Central memory CD8-positive, alpha-beta T cell (primary cell): ENCODE results near the gene MED22.
"Not testable (repeated sequence)": the region's sequence is repeated elsewhere in the genome, so short reads cannot be mapped to it uniquely, and the experiment has no call there.

Source experiments
- ATAC-seq: fragments of 150-1000 bp; cut with Tn5 transposase; replicated peaks from 2 replicates; pipeline ENCODE4 v1.10.0; 2022; ENCODE audit warnings: mild to moderate bottlenecking, moderate FRiP score, moderate number of reproducible peaks; ENCODE audit not compliant: poor library complexity, severe bottlenecking; ENCODE audit errors: extremely low read depth
- DNase-seq, 2 donors: peaks; one replicate each; pipeline ENCODE4 v3.0.0; 2021; ENCODE audit warnings: low spot score in 2 of 2
- H3K27ac Mint-ChIP-seq: one replicate; pipeline ENCODE4 v1.8.0; 2022; ENCODE audit warnings: low read depth, mild to moderate bottlenecking, moderate library complexity, mixed read lengths
- H3K27me3 Mint-ChIP-seq: one replicate; pipeline ENCODE4 v1.8.0; 2022; ENCODE audit warnings: mixed read lengths
- H3K36me3 Mint-ChIP-seq: one replicate; pipeline ENCODE4 v1.8.0; 2022; ENCODE audit warnings: mild to moderate bottlenecking, moderate library complexity, mixed read lengths; ENCODE audit not compliant: insufficient read depth
- H3K4me1 Mint-ChIP-seq: one replicate; pipeline ENCODE4 v1.8.0; 2022; ENCODE audit warnings: mixed read lengths
- H3K4me3 Mint-ChIP-seq: one replicate; pipeline ENCODE4 v1.8.0; 2022; ENCODE audit warnings: mild to moderate bottlenecking, moderate library complexity, mixed read lengths
- H3K9me3 Mint-ChIP-seq: one replicate; pipeline ENCODE4 v1.8.0; 2022; ENCODE audit warnings: mixed read lengths

Gene MED22

DNA sequence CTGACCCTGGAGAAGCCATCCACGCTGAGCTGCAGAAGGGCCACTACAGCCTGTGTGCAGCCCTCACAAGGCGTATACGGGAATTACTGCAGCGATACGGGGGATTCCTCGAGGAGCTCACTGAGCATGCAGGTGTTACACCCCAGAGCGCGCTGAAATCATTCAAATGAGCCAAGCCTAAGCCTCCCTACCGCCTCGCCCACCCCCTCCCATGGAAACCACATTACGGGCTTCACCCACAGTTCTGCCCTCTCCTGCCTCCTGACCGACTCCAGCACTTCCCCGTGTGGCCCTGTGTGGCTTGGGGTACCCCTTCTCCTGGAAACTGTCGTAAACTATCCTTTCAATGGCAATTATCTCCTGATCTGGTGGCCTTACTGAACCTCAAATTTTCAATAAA, 25.2 kb downstream of the MED22 start:
- H3K4me1 Mint-ChIP-seq, result no peaks in the 10 kb centered on the region
- DNase-seq (no peak), ATAC-seq (no peak)
- peaks cover 14% of the 10 kb centered on the region for H3K27me3 Mint-ChIP-seq
- H3K4me3 Mint-ChIP-seq, result no peak overlapping the region
- H3K36me3 Mint-ChIP-seq, result no peaks in the 10 kb centered on the region
- peak overlapping the region; percentile 64 for H3K27ac Mint-ChIP-seq
- H3K9me3 Mint-ChIP-seq, result no peaks in the 10 kb centered on the region

DNA sequence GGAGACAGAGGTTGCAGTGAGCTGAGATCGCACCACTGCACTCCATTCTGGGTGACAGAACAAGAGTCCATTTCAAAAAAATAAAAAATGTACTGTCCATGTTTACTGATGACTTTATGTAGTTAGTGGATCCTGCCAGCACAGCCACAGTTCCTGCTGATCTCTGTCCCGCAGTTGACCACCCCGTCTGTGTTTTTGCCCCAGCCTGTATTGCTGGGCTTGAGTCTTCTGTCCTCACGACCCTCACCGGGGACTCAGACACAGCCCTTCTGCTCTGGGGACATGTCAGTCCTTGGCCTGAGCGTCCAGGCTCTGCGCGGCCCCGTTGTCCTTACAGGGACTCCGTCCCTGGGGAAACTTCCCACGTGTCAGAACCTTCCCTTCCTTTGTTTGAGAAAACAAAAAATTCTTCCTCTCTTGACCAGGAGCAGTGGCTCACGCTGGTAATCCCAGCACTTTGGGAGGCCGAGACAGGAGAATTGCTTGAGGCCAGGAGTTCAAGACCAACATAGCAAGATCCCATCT, 26.5 kb downstream of the MED22 start:
- Mint-ChIP-seq H3K27me3 (peaks cover 26% of the 10 kb centered on the region), H3K4me1 (no peaks in the 10 kb centered on the region), H3K27ac (no peak overlapping the region), H3K4me3 (no peak overlapping the region), H3K9me3 (no peaks in the 10 kb centered on the region), H3K36me3 (no peaks in the 10 kb centered on the region)
- no peak for DNase-seq
- ATAC-seq, result no peak

DNA sequence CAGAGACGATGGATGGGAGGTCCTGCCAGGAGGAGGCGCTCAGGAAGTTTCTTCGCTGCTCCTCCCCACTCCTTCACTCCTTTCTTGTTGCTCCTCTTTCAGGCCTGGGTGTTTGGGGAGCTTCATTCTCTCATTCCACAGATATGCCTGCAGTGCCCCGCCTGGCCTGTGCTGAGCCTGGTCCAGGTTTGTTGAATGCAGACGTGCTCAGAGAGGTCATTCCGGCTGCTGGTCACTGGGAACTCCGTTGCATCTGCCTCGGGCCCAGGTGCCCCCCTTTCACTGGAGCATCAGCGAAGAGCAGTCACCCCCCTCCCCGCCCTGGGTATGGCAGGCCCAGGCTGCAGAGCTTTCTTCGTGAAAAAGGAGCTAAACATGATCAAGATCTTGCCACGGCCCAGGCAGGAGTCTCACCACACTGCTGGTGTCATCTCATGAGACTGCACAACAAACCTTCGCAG, 27.5 kb downstream of the MED22 start:
- DNase-seq, result no peak
- ATAC-seq, result no peak
- no peak overlapping the region for H3K27ac Mint-ChIP-seq
- H3K36me3 Mint-ChIP-seq, result no peaks in the 10 kb centered on the region
- H3K9me3 Mint-ChIP-seq, result no peaks in the 10 kb centered on the region
- no peak overlapping the region for H3K4me3 Mint-ChIP-seq
- peaks cover 29% of the 10 kb centered on the region for H3K27me3 Mint-ChIP-seq
- no peaks in the 10 kb centered on the region for H3K4me1 Mint-ChIP-seq

DNA sequence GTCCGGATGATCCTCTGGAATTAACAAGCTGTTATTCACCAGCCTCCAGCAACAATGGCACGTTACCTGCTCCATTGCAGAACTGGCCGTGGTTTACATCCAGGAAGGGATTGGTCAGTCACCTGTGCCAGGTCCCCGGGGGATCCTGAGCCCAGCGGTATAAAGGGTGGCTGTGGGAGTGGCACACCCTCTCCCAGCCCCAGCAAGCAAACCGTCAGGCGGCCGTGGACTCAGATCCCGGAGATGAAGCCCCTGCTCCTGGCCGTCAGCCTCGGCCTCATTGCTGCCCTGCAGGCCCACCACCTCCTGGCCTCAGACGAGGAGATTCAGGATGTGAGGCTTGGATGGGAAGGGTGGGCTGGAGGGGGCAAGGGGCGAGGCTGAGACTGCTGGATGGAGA, 30.4 kb downstream of the MED22 start:
- not testable (repeated sequence) for H3K9me3 Mint-ChIP-seq, H3K4me3 Mint-ChIP-seq, ATAC-seq, H3K36me3 Mint-ChIP-seq, H3K4me1 Mint-ChIP-seq, H3K27ac Mint-ChIP-seq, DNase-seq
- H3K27me3 Mint-ChIP-seq, result peaks cover 29% of the 10 kb centered on the region

DNA sequence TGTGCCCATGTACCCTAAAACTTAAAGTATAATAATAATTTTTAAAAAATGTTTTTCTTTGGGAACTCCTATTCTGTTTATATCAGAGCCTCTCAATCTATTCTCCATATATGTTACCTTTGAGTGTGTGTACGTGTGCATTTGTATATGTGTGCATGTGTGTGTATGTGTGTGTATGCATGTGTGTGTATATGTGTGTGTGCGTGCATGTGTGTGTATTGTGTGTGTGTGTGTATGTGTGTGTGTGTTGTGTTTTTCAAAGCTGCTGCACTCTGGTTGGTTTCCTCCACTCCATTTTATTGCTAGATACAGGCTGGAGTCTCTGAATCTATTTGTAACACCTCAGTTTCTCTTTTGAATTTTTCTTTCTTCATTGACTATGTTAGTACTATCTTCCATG, 31.9 kb downstream of the MED22 start:
- no peak overlapping the region for H3K27ac Mint-ChIP-seq
- no peaks in the 10 kb centered on the region for H3K36me3 Mint-ChIP-seq
- H3K9me3 Mint-ChIP-seq, result no peaks in the 10 kb centered on the region
- DNase-seq, result no peak
- no peak for ATAC-seq
- H3K4me1 Mint-ChIP-seq, result no peaks in the 10 kb centered on the region
- peaks cover 21% of the 10 kb centered on the region for H3K27me3 Mint-ChIP-seq
- no peak overlapping the region for H3K4me3 Mint-ChIP-seq

DNA sequence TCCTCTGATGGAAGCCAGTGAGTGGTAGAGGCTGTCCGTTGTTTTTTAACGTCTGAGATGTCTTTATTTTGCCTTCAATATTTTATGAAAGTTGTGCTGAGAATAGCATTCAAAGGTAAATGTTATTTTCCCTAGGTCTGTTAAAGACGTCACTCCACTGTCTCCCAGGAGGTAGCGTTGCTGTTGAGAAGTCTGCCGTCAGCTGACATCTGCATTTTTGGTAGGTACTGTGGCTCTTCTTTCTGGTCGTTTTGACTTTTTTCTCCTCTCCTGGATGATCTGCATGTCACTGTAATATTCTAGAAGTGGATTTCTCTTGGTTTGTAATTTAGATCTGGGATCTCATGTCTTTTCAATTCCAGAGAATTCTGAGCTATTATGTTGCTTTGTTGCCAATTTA, 38.3 kb downstream of the MED22 start:
- Mint-ChIP-seq H3K9me3 (no peaks in the 10 kb centered on the region), H3K4me1 (no peaks in the 10 kb centered on the region), H3K27me3 (peaks cover 48% of the 10 kb centered on the region), H3K4me3 (no peak overlapping the region), H3K27ac (no peak overlapping the region), H3K36me3 (no peaks in the 10 kb centered on the region)
- ATAC-seq (no peak), DNase-seq (no peak)

DNA sequence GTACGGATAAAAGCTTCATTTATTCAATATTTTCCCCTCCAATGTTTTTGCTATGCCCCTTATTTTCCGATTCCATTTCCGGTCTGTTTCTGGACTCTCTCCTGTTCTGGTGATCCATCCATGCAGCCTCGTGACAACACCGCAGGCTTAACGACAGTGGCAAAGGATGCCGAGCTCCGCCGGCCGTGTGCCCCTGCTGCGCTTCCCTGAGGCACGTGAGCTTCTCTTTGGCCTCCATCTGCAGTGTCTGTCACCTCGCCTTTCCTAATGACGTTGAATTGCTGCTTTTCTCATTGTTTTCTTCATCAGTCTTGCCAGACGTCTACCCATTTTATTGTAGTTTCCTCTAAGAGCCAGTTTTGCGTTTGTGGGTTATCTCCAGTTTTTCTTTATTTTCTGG, 40.6 kb downstream of the MED22 start:
- no peak for DNase-seq
- ATAC-seq, result no peak
- H3K27me3 Mint-ChIP-seq, result peaks cover 48% of the 10 kb centered on the region
- no peaks in the 10 kb centered on the region for H3K4me1 Mint-ChIP-seq
- H3K36me3 Mint-ChIP-seq, result no peaks in the 10 kb centered on the region
- no peak overlapping the region for H3K4me3 Mint-ChIP-seq
- no peak overlapping the region for H3K27ac Mint-ChIP-seq
- no peaks in the 10 kb centered on the region for H3K9me3 Mint-ChIP-seq

DNA sequence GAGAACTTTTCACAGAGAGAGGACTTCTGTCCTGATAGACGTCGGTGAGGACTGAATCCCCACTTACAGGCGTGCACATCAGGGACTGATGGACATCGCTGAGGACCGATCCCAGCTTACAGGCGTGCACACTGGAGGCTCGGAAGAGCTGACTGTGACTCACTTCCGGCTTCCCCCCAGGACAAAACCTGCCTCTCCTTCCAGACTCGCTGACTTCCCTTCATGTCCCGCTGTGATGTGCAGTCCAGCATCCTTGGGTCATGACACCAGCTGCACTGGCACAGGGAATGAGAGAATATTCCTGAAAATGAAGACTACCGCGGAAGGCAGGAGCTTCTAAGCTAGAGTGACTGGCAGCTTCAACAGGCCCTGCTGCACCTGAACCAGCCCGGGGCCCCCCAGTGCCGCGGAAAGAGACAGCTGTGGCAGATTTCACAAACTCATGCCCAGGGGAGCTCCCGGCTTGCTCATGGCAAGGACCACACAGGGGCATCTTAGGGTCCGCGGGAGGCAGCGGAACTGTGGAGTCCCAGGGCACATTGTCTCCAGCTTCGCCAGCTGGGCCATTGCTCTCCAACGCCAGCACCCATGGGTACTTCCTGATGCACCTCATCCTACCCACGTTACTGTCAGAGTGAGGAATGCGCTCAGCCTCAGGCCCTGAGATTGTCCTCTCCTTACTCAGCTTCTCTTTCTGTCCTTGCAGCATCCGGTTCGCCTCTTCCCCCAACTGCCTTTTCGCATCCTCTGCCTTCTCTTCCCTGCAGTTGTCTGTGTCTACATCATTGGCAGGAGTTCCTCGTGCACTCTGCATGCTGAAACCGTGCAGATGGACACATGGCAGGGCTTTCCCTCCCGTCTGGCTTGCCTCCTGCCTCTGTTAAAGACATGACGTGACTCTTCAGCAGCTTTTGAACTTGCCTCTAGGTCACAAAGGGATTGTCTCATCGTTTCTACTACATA, 41.4 kb downstream of the MED22 start:
- no peaks in the 10 kb centered on the region for H3K9me3 Mint-ChIP-seq
- ATAC-seq (no peak), DNase-seq (no peak)
- H3K27me3 Mint-ChIP-seq, result peaks cover 48% of the 10 kb centered on the region
- no peaks in the 10 kb centered on the region for H3K4me1 Mint-ChIP-seq
- H3K4me3 Mint-ChIP-seq, result no peak overlapping the region
- H3K27ac Mint-ChIP-seq, result no peak overlapping the region
- H3K36me3 Mint-ChIP-seq, result no peaks in the 10 kb centered on the region

DNA sequence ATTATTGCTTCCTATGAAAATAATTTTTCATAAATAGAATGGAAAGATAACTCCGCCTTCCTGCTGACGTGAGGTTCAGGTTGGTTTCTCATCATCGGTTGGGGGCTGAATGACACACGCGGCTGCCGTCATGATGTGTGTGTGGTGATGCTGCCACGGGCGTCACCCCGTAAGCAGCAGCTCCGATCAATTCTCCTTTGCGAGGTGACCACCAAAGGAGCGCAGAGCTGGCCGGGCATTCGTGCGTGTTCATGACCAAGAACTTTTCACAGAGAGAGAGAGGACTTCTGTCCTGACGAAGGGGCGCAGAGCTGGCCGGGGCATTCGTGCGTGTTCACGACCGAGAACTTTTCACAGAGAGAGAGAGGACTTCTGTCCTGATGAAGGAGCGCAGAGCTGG, 42.2 kb downstream of the MED22 start:
- Mint-ChIP-seq H3K4me1 (no peaks in the 10 kb centered on the region), H3K27me3 (peaks cover 48% of the 10 kb centered on the region), H3K36me3 (no peaks in the 10 kb centered on the region), H3K9me3 (no peaks in the 10 kb centered on the region), H3K4me3 (no peak overlapping the region), H3K27ac (no peak overlapping the region)
- ATAC-seq (no peak), DNase-seq (no peak)

DNA sequence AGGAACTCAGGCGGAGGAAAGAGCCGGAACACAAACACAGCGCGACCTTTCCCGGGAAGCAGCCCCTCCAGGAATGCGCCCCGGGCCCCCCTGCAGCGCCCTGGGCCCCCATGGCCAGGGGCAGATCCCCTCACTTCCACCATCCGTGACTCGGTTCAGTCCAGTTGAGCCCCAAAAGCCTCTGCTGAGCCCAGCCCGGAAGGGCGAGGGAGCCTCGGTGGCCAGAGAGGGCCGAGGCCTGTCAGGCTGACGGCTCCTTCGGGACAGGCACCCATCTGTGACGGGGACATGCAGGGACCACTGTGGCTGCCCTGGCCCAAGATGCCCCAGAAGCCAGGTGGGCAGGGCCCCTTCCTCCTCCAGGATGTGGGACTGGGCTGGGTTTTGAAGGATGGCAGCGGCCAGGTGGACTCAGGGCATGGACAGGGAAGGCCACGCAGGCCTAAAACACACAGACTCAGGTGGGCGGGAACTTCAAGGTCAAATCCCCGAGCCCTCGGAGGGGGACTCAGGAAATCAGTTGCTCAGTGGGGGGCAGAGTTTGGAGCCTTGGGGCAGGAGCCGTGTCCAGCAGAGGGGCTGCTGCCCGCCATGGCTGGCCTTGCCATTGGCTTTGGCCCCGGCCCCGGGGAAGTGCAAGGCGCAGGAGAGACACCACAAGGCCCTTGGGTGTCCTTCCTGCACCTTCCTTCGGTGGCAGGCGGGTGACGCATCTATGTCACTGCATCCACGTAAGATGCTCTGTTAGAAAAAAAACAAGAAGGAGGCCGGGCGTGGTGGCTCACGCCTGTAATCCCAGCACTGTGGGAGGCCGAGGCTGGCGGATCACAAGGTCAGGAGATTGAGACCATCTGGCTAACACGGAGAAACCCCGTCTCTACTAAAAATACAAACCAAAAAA, 43.2 kb downstream of the MED22 start:
- no peaks in the 10 kb centered on the region for H3K9me3 Mint-ChIP-seq
- H3K4me3 Mint-ChIP-seq, result no peak overlapping the region
- no peaks in the 10 kb centered on the region for H3K36me3 Mint-ChIP-seq
- no peaks in the 10 kb centered on the region for H3K4me1 Mint-ChIP-seq
- ATAC-seq, result no peak
- H3K27ac Mint-ChIP-seq, result no peak overlapping the region
- peaks cover 44% of the 10 kb centered on the region for H3K27me3 Mint-ChIP-seq
- no peak for DNase-seq

DNA sequence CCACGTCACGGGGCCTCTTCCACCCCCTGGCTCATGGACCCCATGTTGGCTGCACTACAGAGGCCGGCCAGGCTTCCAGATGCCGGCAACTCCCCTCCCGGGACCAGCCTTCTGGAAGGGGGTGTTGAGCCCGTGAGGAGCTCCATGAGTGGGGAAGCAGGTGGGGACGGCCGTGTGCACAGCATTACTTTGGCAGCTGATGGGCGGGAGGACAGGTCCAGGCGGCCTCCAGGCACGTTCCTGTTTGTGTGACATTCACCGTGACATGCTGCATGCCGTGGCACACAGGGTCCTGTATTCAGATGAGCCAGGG, 43.8 kb downstream of the MED22 start:
- Mint-ChIP-seq H3K27ac (no peak overlapping the region), H3K4me1 (no peaks in the 10 kb centered on the region), H3K4me3 (no peak overlapping the region), H3K36me3 (no peaks in the 10 kb centered on the region), H3K27me3 (peaks cover 44% of the 10 kb centered on the region), H3K9me3 (no peaks in the 10 kb centered on the region)
- ATAC-seq (no peak), DNase-seq (no peak)

DNA sequence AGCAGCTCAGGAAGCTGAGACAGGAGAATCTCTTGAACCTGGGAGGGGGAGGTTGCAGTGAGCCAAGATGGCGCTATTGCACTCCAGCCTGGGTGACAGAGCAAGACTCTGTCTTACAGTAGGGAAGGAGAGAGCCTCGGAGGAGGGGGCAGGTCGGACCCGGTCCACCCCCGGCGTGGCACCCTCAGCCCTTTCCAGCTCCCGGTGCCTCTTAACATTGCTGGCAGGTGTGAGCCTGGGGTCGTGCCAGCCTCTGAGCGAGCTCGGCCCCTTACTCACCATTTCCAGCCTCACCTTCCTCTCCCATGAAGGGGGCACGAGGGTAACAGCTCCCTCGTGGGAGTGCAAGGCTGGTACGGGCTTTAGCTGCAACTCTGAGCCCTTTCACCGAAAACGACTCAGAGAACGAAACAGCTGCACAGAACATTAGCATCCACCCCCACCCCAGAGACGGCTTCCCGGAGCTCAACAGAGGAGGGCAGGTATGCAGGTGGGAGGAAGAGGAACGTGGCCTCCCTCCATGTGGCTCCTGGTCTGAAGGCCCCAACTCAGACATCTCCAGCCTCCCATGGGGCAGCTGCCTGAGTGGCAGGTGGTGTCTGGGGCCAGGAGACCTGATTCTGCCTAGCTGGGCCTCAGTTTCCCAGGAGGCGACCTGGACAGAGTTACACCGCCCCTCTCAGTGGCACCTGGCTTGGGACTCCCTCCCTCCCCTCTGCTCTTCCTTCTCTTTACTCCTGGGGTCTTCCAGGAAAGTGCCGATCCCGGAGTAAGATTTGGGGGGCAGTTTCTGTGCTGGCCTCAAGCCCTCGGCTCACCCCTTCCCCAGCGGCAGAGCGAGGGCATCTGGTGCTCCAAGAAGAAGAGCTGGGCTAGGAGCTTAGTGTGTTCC, 44.4 kb downstream of the MED22 start:
- ATAC-seq (no peak), DNase-seq (no peak)
- no peak overlapping the region for H3K27ac Mint-ChIP-seq
- no peaks in the 10 kb centered on the region for H3K36me3 Mint-ChIP-seq
- no peaks in the 10 kb centered on the region for H3K4me1 Mint-ChIP-seq
- peaks cover 42% of the 10 kb centered on the region for H3K27me3 Mint-ChIP-seq
- no peaks in the 10 kb centered on the region for H3K9me3 Mint-ChIP-seq
- no peak overlapping the region for H3K4me3 Mint-ChIP-seq
